GM23338 (cell line): ENCODE measurements around the gene MEP1A. TPM values are rescaled to one million over a fixed set of nuclear protein-coding genes. Genes with fewer than 3 reads are reported as not detected.

Experiments
- EZH2 ChIP-seq: fragments of 200-600 bp; sonication (generic); IDR thresholded peaks from one replicate; pipeline ENCODE4 v1.8.0; 2017; ENCODE audit warnings: antibody characterized with exemption, mild to moderate bottlenecking, low read depth; ENCODE audit not compliant: unreplicated experiment
- REST ChIP-seq: IDR thresholded peaks from one replicate; pipeline ENCODE4 v1.6.1; 2018; ENCODE audit warnings: antibody characterized with exemption; ENCODE audit not compliant: unreplicated experiment
- ZNF331 ChIP-seq: fragments of 250-450 bp; sonication (Bioruptor Pico); IDR thresholded peaks from 2 replicates; pipeline ENCODE4 v1.5.0; 2020; ENCODE audit warnings: low read depth, mild to moderate bottlenecking, moderate library complexity
- polyA plus RNA-seq: library from polyadenylated mRNA; unstranded; fragments of >200 nt; fragmentation: Nextera tagmentation; extraction: Ambion mirVana; gene quantifications from 2 replicates; pipeline ENCODE4 v1.2.1, GENCODE V29; 2016
- total RNA-seq: library from RNA; depleted of rRNA; stranded (reverse); fragments of >200 nt; shearing (Covaris generic); gene quantifications from 2 replicates; pipeline ENCODE4 v1.2.3, GENCODE V29; 2014
- TF ChIP-seq, protein P1 (sequence below): fragments of 250-450 bp; sonication (Bioruptor Pico); IDR thresholded peaks from 2 replicates; pipeline ENCODE4 v1.5.0; 2020; ENCODE audit warnings: mild to moderate bottlenecking, moderate library complexity
- TF ChIP-seq, protein P2 (sequence below), 2 experiments: fragments of 200-600 bp in 1 of 2; sonication (generic) in 1 of 2; conservative IDR thresholded peaks; 2 replicates each; pipeline versions ENCODE4 v1.5.1 to v1.6.1; 2016 to 2017; ENCODE audit warnings: antibody characterized with exemption in 2 of 2, low read depth in 2 of 2, mild to moderate bottlenecking in 2 of 2, moderate library complexity in 1 of 2

Gene MEP1A
- total and polyA plus RNA-seq, 2 experiments from 2014 or later: not detected

- TF ChIP-seq, protein P1, sequence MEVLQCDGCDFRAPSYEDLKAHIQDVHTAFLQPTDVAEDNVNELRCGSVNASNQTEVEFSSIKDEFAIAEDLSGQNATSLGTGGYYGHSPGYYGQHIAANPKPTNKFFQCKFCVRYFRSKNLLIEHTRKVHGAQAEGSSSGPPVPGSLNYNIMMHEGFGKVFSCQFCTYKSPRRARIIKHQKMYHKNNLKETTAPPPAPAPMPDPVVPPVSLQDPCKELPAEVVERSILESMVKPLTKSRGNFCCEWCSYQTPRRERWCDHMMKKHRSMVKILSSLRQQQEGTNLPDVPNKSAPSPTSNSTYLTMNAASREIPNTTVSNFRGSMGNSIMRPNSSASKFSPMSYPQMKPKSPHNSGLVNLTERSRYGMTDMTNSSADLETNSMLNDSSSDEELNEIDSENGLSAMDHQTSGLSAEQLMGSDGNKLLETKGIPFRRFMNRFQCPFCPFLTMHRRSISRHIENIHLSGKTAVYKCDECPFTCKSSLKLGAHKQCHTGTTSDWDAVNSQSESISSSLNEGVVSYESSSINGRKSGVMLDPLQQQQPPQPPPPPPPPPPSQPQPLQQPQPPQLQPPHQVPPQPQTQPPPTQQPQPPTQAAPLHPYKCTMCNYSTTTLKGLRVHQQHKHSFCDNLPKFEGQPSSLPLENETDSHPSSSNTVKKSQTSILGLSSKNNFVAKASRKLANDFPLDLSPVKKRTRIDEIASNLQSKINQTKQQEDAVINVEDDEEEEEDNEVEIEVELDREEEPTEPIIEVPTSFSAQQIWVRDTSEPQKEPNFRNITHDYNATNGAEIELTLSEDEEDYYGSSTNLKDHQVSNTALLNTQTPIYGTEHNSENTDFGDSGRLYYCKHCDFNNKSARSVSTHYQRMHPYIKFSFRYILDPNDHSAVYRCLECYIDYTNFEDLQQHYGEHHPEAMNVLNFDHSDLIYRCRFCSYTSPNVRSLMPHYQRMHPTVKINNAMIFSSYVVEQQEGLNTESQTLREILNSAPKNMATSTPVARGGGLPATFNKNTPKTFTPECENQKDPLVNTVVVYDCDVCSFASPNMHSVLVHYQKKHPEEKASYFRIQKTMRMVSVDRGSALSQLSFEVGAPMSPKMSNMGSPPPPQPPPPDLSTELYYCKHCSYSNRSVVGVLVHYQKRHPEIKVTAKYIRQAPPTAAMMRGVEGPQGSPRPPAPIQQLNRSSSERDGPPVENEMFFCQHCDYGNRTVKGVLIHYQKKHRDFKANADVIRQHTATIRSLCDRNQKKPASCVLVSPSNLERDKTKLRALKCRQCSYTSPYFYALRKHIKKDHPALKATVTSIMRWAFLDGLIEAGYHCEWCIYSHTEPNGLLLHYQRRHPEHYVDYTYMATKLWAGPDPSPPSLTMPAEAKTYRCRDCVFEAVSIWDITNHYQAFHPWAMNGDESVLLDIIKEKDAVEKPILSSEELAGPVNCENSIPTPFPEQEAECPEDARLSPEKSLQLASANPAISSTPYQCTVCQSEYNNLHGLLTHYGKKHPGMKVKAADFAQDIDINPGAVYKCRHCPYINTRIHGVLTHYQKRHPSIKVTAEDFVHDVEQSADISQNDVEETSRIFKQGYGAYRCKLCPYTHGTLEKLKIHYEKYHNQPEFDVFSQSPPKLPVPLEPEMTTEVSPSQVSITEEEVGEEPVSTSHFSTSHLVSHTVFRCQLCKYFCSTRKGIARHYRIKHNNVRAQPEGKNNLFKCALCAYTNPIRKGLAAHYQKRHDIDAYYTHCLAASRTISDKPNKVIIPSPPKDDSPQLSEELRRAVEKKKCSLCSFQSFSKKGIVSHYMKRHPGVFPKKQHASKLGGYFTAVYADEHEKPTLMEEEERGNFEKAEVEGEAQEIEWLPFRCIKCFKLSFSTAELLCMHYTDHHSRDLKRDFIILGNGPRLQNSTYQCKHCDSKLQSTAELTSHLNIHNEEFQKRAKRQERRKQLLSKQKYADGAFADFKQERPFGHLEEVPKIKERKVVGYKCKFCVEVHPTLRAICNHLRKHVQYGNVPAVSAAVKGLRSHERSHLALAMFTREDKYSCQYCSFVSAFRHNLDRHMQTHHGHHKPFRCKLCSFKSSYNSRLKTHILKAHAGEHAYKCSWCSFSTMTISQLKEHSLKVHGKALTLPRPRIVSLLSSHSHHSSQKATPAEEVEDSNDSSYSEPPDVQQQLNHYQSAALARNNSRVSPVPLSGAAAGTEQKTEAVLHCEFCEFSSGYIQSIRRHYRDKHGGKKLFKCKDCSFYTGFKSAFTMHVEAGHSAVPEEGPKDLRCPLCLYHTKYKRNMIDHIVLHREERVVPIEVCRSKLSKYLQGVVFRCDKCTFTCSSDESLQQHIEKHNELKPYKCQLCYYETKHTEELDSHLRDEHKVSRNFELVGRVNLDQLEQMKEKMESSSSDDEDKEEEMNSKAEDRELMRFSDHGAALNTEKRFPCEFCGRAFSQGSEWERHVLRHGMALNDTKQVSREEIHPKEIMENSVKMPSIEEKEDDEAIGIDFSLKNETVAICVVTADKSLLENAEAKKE: no peak
- TF ChIP-seq EZH2: no peak
- no peak for TF ChIP-seq REST
- TF ChIP-seq, protein P2, sequence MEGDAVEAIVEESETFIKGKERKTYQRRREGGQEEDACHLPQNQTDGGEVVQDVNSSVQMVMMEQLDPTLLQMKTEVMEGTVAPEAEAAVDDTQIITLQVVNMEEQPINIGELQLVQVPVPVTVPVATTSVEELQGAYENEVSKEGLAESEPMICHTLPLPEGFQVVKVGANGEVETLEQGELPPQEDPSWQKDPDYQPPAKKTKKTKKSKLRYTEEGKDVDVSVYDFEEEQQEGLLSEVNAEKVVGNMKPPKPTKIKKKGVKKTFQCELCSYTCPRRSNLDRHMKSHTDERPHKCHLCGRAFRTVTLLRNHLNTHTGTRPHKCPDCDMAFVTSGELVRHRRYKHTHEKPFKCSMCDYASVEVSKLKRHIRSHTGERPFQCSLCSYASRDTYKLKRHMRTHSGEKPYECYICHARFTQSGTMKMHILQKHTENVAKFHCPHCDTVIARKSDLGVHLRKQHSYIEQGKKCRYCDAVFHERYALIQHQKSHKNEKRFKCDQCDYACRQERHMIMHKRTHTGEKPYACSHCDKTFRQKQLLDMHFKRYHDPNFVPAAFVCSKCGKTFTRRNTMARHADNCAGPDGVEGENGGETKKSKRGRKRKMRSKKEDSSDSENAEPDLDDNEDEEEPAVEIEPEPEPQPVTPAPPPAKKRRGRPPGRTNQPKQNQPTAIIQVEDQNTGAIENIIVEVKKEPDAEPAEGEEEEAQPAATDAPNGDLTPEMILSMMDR (conservative IDR thresholded peaks at IDR 0.05; ENCODE audit: low read depth in 2 of 2): no peak
- TF ChIP-seq ZNF331 (CRISPR knock-in tag): no peak
Observed at GRCh38 chr6:46799657-46800056, 6.5 kb downstream of the MEP1A start (continued).
